ENCODE data around the gene ADRA2B.

ADRA2B gene

GRCh38 chr2:96115631-96116423, 544 bp downstream of the ADRA2B start:
- DNase-seq, result no peak

DNA sequence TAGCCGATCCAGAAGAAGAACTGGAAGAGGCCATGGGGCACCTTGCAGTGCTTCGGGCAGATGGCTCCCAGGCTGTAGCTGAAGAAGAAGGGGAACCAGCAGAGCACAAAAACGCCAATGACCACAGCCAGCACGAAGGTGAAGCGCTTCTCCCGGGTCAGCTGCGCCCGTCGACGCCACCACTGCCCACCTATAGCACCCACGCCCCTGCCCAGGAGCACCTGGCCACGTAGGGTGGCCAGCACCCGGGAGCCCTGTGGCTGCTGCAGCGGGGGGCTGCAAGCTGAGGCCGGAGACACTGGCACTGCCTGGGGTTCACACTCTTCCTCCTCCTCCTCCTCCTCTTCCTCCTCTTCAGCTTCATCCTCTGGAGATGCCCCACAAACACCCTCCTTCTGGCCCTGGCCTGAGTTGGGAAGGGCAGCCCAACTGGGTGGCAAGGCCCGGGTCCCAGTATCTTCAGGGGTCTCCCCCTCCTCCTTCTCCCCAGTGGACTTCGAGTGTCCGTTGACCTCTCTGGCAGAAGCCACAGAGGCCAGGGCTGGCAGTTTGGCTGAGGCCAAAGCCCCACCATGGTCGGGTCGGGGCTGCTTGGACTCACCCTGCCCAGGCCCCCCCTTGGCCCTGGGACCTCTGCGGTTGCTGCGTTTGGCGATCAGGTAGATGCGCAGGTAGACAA, 1.3 kb downstream of the ADRA2B start:
- no peak for DNase-seq

- DNase-seq, result no peak
Observed at GRCh38 chr2:96114546-96114902, 1.8 kb downstream of the ADRA2B start.

DNA sequence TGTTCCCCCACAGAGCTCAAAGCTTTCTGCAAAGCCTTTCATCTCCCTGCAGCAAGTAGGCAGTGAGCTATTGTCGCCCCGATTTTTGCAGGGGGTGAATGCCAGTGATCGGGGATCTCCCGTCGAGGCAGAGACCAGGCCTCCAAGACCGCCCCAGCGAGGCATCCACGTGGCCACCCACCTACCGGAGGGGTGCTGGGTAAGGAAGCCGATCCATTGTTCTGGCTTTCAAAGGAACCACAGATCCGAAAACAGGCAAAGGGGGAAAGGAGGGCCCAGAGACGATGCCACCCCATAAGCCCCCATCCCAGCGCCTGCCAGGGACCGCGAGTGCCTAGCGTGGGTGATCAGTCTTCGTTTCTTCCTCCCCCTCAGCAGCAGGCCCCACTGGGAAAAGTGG, 2.4 kb downstream of the ADRA2B start:
- no peak for DNase-seq

- no peak for DNase-seq
Observed at GRCh38 chr2:96113367-96113677, 3.0 kb downstream of the ADRA2B start.

GRCh38 chr2:96112501-96113366, 3.6 kb downstream of the ADRA2B start:
- no peak for DNase-seq

DNA sequence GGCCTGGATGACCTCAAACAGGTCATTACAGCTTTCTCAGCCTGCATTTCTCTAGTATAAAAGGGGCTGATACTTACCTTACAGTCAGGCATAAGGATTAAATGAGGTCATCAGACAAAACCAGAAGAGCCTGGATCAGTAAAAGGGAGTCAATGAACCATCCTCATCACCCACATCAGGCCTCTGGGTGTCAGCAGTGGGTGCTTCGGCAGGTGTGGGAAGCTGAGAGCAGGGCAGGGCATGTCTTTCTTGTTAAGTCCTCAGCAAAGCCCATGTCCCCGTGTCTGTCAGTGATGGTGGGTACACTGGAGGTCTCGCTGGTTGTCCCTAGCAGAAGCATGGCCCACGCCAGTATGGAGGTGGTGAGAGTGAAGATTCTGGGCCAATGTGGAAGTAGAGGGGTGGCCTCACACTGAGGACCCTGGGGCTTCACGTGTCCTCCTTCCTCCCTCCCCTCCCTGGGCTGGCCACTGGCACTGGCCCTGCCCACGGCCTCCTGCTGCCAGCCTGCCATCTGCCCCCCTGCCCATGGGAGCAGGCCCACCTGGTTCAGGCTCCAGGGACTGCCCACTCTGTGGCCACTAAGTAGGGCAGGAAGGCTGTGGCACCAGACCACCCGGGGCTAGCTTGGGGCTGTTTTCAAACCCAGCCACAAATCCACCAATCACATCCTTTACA, 4.4 kb downstream of the ADRA2B start:
- DNase-seq, result no peak

DNA sequence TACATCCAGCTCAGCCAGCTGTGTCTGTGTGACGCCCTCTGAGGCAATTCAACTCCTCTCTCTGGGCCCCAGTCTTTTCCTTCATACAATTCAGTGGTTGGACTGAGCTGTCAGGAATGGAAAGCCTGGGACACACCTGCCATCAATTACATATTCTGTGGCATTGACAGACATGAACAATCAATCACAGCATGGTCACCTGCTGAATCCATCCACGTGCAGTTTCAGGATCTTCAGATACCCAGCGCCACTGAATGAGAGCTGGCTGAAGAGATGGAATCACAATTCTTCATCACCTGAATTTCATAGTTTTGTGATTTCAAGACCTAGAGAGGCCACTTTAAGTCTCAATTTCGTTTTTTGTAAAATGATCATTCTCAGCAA, 5.1 kb downstream of the ADRA2B start:
- no peak for DNase-seq

- no peak for DNase-seq
Observed at GRCh38 chr2:96110621-96111256, 5.6 kb downstream of the ADRA2B start.

DNA sequence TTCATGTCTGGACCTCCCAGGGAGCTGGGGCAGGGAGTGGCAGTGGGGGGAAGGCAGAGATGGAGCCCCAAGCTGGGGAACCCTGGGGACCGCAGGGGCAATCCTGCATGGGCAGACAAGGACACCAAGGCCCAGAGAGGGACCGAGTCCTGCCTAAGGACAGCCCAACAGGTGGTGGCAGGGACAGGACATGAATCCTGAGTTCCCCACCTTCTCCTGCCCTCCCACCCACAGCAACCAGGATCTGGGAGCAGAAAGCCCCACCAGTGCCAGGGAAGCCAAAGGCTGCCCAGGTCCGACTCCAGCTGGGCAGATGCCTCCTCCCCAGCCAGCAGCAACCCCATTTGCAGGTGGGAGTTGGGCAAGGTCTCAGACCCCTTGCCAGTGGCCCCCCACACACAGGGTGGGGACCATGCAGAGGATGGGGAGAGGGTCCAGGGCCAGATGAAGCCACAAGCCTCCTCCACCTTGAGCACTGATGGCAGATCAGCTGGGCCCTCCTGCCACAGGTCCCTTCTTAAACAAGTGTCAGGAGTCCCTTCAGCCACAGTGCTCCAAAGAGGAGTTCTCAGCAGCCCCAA, 6.3 kb downstream of the ADRA2B start:
- DNase-seq, result no peak

- no peak for DNase-seq
Observed at GRCh38 chr2:96109361-96109680, 7.0 kb downstream of the ADRA2B start.

DNA sequence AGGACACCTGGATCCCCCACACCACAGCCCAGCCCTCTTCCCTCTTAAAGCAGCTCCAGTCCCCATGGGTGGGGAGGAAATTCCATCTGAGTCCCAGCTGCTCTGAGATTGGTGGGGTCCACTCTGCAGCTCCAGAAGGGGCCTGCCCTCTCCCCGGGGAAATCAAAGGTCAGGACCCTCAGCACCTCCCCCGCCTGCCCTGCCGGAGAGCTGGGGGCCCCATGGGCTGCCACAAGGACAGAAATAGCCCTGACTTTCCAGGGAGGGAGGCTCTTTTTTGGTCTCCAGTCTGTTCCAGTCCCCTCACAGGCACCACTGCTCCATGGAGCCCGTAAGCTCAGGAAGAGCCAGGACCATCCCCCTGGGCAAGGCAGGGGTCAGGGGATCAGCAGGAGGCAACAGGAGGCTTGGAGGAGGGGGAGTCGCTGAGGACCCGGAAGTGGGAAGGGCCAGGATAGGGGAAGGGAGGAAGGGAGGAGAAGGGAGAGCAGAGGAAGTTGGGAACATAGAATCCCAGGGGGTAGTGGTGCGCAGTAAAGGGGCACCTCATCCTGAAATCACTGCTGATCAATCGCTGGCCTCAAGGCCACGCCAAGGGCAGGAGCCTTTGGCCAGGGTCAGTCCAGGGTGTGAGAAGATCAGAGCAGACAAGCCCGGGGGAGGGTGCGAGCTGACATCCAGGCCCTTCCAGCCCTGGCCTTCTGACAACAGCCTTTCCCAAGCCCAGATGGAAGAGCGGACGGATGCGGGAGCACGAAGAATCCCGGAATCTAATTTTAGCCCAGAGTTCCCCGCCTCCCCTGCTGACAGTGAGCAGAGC, 7.6 kb downstream of the ADRA2B start:
- no peak for DNase-seq

DNA sequence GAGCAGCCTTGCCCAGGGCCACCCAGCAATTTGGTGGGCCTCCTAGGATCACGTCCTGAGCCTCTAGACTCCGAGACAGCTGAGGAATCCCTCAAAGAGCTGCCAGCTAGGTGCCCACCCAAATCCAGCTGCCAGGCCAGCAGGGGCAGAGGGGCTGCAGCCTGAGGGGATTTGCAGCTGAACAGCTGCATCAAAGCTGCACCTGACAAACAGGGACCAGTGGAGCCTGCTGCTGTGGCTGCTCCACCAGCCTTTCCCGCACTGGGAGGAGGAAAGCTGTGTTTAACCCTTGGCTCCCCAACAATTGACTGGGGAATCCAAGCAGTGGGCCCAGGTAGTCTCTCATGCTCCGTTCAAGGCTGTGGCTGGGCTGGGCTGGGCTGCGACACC, 8.2 kb downstream of the ADRA2B start:
- DNase-seq, result no peak

GRCh38 chr2:96107708-96108065, 8.7 kb downstream of the ADRA2B start:
- no peak for DNase-seq

DNA sequence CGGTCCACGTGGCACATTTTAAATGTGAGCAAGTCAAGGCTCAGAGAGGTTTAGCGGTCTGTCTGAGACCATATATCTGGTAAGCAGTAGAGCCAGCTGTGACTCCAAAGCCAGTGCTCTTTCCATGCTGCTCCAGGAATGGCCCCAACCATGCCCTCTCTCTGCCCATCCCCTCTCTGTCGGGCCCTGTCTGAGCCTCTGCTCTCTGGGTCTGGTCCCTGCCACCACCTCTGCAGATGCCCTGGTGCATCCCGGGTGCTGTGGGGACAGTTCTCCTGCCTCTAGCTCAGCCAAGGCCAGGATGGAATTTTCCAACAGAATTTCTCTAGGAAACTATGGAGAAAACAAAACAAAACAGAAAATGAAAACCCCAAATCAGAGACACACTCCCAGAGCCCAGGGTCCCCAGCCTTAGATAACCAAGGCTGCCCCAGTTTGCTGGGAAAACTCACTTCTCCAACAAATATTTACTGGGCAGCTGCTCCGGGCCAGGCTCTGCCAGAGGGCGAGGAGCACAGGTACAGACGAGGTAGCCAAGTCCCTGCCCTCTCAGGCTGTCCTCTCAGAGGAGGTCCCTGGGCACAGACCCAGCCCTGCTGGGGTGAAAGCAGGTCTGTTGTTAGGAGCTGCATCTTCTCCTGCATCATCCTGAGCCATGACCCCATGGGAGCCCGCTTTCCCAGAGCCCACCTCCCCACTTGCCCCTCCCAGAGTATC, 9.2 kb downstream of the ADRA2B start:
- no peak for DNase-seq

- DNase-seq, result no peak
Observed at GRCh38 chr2:96105994-96106715, 10.2 kb downstream of the ADRA2B start.

GRCh38 chr2:96105152-96105915, 11.0 kb downstream of the ADRA2B start:
- DNase-seq, result no peak

DNA sequence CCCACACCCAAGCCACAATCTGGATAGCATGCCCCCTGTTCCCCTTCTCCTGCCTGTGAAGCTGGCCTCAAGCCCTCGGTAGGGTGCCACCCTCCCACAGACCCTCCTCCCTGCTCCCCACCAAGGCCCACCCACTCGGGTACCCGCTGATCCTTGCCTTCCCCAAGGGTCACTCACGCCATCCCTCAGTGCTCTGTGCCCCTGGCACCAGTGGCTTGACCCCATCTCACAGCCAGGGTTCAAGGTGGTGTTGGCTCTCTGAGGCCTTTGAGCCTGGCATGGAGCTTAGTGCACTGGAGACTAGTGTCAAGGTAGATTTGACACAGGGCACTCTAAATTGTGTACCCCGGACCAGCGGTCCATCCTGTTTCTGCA, 11.9 kb downstream of the ADRA2B start:
- no peak for DNase-seq

GRCh38 chr2:96103761-96104486, 12.4 kb downstream of the ADRA2B start:
- DNase-seq, result no peak

All from kidney glomerular epithelial cell (primary cell).